Gastroesophageal sphincter (tissue), 3 donors: Measurements from ENCODE around the gene GLOD4.

Source experiments
- POLR2A ChIP-seq, 2 donors: fragments of 450-650 bp; IDR thresholded peaks; one replicate each; pipeline ENCODE4 v1.6.1; 2017; ENCODE audit warnings: antibody characterized with exemption in 2 of 2, mild to moderate bottlenecking in 2 of 2, moderate library complexity in 1 of 2
- TF ChIP-seq, protein P1 (sequence below), 4 experiments: fragments of 200-600 bp in 2 of 4; fragments of 450-650 bp in 2 of 4; sonication (generic) in 1 of 4; IDR thresholded peaks; one replicate each; pipeline ENCODE4 v1.5.1; 2017 to 2019; ENCODE audit warnings: antibody characterized with exemption in 4 of 4, mild to moderate bottlenecking in 2 of 4, moderate library complexity in 2 of 4

DNA sequence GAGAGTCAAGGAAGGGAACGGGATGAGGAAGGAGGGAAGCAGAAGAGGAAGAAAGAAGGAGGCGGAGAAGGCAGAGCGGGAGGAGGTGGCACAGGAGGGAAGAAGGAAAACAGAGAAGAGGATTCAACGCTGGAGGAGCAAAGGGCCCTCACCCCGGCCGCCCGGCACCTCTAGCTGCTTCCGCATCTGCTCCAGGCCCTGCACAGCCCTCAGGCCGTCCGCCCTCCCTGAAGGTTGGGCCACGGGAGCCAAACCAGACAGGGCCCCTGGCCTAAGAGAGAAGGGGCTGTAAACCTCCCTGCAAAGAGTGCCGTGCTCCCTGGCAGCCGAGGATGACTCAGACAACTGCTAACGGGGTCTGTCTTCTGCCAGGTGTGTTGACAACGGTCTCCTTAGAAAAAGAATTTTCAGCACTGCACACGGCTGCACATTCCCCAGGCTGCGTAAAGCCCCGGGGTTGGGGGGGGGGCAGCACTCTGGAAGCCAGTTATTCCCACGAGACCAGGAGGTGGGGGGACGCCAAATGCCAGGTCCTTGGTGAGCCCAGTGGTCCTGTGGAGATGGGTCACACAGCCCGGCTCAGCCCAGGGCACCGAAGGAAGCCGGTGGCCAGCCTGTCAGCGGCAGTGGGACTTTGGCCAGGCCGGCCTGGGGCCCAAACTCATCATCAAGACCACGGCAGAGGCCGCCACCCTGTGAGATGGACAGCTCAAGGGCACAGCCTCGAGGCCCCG is 29.1 kb upstream of the GLOD4 start:
- no peak for TF ChIP-seq POLR2A (IDR thresholded peaks at IDR 0.05)
- TF ChIP-seq, protein P1, sequence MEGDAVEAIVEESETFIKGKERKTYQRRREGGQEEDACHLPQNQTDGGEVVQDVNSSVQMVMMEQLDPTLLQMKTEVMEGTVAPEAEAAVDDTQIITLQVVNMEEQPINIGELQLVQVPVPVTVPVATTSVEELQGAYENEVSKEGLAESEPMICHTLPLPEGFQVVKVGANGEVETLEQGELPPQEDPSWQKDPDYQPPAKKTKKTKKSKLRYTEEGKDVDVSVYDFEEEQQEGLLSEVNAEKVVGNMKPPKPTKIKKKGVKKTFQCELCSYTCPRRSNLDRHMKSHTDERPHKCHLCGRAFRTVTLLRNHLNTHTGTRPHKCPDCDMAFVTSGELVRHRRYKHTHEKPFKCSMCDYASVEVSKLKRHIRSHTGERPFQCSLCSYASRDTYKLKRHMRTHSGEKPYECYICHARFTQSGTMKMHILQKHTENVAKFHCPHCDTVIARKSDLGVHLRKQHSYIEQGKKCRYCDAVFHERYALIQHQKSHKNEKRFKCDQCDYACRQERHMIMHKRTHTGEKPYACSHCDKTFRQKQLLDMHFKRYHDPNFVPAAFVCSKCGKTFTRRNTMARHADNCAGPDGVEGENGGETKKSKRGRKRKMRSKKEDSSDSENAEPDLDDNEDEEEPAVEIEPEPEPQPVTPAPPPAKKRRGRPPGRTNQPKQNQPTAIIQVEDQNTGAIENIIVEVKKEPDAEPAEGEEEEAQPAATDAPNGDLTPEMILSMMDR (IDR thresholded peaks at IDR 0.05): no peak
